MM.1S (cell line): ENCODE measurements around the gene PLEKHG4.

Experiments
- DNase-seq: peaks from one replicate; pipeline ENCODE4 v3.0.0-alpha.2; 2015
- H2AFZ ChIP-seq: fragments of 300-600 bp; sonication (generic); 2 replicates; pipeline ENCODE4 v1.6.0; 2016; ENCODE audit warnings: antibody characterized with exemption, low read length
- H3F3A ChIP-seq: fragments of 300-600 bp; sonication (generic); 2 replicates; pipeline ENCODE4 v1.6.1; 2016; ENCODE audit warnings: mild to moderate bottlenecking, antibody characterized with exemption, low read length, moderate library complexity, mixed read lengths; ENCODE audit not compliant: insufficient read depth
- H3K27ac ChIP-seq: fragments of 300-600 bp; sonication (generic); 2 replicates; pipeline ENCODE4 v1.5.1; 2016; ENCODE audit warnings: mild to moderate bottlenecking, low read length
- H3K27me3 ChIP-seq: fragments of 300-600 bp; sonication (generic); replicated peaks from 2 replicates; pipeline ENCODE4 v1.6.0; 2016; ENCODE audit warnings: low read length; ENCODE audit not compliant: insufficient read depth
- H3K36me3 ChIP-seq: fragments of 300-600 bp; sonication (generic); replicated peaks from 2 replicates; pipeline ENCODE4 v1.6.1; 2016; ENCODE audit warnings: mild to moderate bottlenecking, low read length, mixed read lengths; ENCODE audit not compliant: insufficient read depth
- H3K4me1 ChIP-seq: fragments of 300-600 bp; sonication (generic); 2 replicates; pipeline ENCODE4 v1.6.1; 2016; ENCODE audit warnings: low read length, mixed read lengths
- H3K4me2 ChIP-seq: fragments of 300-600 bp; sonication (generic); 2 replicates; pipeline ENCODE4 v1.6.0; 2016; ENCODE audit warnings: low read depth, low read length
- H3K4me3 ChIP-seq: fragments of 300-600 bp; sonication (generic); 2 replicates; pipeline ENCODE4 v1.5.1; 2016; ENCODE audit warnings: low read length, mixed read lengths
- H3K79me2 ChIP-seq: fragments of 300-600 bp; sonication (generic); 2 replicates; pipeline ENCODE4 v1.6.1; 2016; ENCODE audit warnings: mixed run types, low read length, mixed read lengths
- H3K9ac ChIP-seq: fragments of 300-600 bp; sonication (generic); 2 replicates; pipeline ENCODE4 v1.6.1; 2016; ENCODE audit warnings: low read length, mixed read lengths
- H3K9me2 ChIP-seq: fragments of 300-600 bp; sonication (generic); replicated peaks from 2 replicates; pipeline ENCODE4 v1.6.1; 2016; ENCODE audit warnings: mild to moderate bottlenecking, low read length, mixed read lengths; ENCODE audit not compliant: insufficient read depth
- H3K9me3 ChIP-seq: fragments of 300-600 bp; sonication (generic); replicated peaks from 2 replicates; pipeline ENCODE4 v1.6.1; 2016; ENCODE audit warnings: mild to moderate bottlenecking, low read length, mixed read lengths; ENCODE audit not compliant: insufficient read depth
- H4K20me1 ChIP-seq: fragments of 300-600 bp; sonication (generic); 2 replicates; pipeline ENCODE4 v1.6.1; 2016; ENCODE audit warnings: mild to moderate bottlenecking, low read length, moderate library complexity, mixed read lengths; ENCODE audit not compliant: insufficient read depth
- CTCF ChIP-seq: fragments of 300-600 bp; sonication (generic); IDR thresholded peaks from 2 replicates; pipeline ENCODE4 v1.5.1; 2016; ENCODE audit warnings: antibody characterized with exemption, low read length, mixed read lengths
- EZH2 ChIP-seq: fragments of 300-600 bp; sonication (generic); optimal IDR thresholded peaks from 2 replicates; pipeline ENCODE3; 2017; ENCODE audit warnings: low read depth, mild to moderate bottlenecking, antibody characterized with exemption, low read length, mixed read lengths
- EZH2phosphoT487 ChIP-seq: fragments of 300-600 bp; sonication (generic); IDR thresholded peaks from 2 replicates; pipeline ENCODE4 v1.6.1; 2018; ENCODE audit warnings: antibody characterized with exemption, low read length

The PLEKHG4 gene

GRCh38 chr16:67230809-67231660 lies 48.3 kb upstream of the PLEKHG4 start:
- H3K4me1 ChIP-seq = peaks cover 11% of the 10 kb centered on the region; the same call in 1 of the 2 replicates
- peaks cover 31% of the 10 kb centered on the region for H3K79me2 ChIP-seq
- no peaks in the 10 kb centered on the region for H3K9me2 ChIP-seq
- no peak overlapping the region for H3K4me3 ChIP-seq
- H3K9ac ChIP-seq = no peak overlapping the region
- no peak overlapping the region for H3K4me2 ChIP-seq
- no peaks in the 10 kb centered on the region for H3K9me3 ChIP-seq
- no peaks in the 10 kb centered on the region for H4K20me1 ChIP-seq
- no peaks in the 10 kb centered on the region; the same call in none of the 2 replicates for H3F3A ChIP-seq
- no peak overlapping the region for H2AFZ ChIP-seq
- H3K27ac ChIP-seq = no peak overlapping the region
- H3K27me3 ChIP-seq = no peaks in the 10 kb centered on the region
- TF ChIP-seq CTCF (no peak), EZH2phosphoT487 (no peak), EZH2 (no peak)
- no peak for DNase-seq
- H3K36me3 ChIP-seq = no peaks in the 10 kb centered on the region; the same call in 1 of the 2 replicates

- Histone ChIP-seq H3K4me2 (no peak overlapping the region), H3K4me3 (no peak overlapping the region), H3K9me3 (no peaks in the 10 kb centered on the region), H3K27ac (no peak overlapping the region), H3K27me3 (no peaks in the 10 kb centered on the region), H4K20me1 (no peaks in the 10 kb centered on the region), H3K9me2 (no peaks in the 10 kb centered on the region), H3K79me2 (peaks cover 14% of the 10 kb centered on the region), H3K9ac (no peak overlapping the region), H3K4me1 (no peaks in the 10 kb centered on the region), H3F3A (no peaks in the 10 kb centered on the region; the same call in none of the 2 replicates), H2AFZ (no peak overlapping the region), H3K36me3 (peaks cover 4% of the 10 kb centered on the region; the same call in 1 of the 2 replicates)
- TF ChIP-seq CTCF = no peak
- DNase-seq = no peak
Observed at GRCh38 chr16:67233596-67233995, 45.7 kb upstream of the PLEKHG4 start.

- Histone ChIP-seq H3K4me2 (no peak overlapping the region), H3F3A (no peaks in the 10 kb centered on the region; the same call in none of the 2 replicates), H3K27me3 (no peaks in the 10 kb centered on the region), H3K79me2 (peaks cover 11% of the 10 kb centered on the region), H3K9ac (no peak overlapping the region), H2AFZ (no peak overlapping the region), H3K27ac (no peak overlapping the region), H3K4me3 (no peak overlapping the region), H3K9me2 (no peaks in the 10 kb centered on the region), H3K36me3 (peaks cover 4% of the 10 kb centered on the region; the same call in 1 of the 2 replicates), H4K20me1 (no peaks in the 10 kb centered on the region), H3K4me1 (no peaks in the 10 kb centered on the region), H3K9me3 (no peaks in the 10 kb centered on the region)
- DNase-seq = no peak
- TF ChIP-seq EZH2 = no peak
- no peak for TF ChIP-seq CTCF
- no peak for TF ChIP-seq EZH2phosphoT487
Observed at GRCh38 chr16:67234180-67234597, 45.1 kb upstream of the PLEKHG4 start.
